HL-60 (cell line): ENCODE data around the gene ALX3.

Source experiments
- GABPA ChIP-seq: IDR thresholded peaks from 2 replicates; pipeline ENCODE4 v1.6.1; 2012; ENCODE audit warnings: low read depth
- POLR2AphosphoS5 ChIP-seq: IDR thresholded peaks from 2 replicates; pipeline ENCODE4 v1.6.1; 2012; ENCODE audit warnings: low read depth
- SPI1 ChIP-seq: IDR thresholded peaks from 2 replicates; pipeline ENCODE4 v1.6.1; 2012; ENCODE audit warnings: low read depth, mild to moderate bottlenecking, borderline replicate concordance
- TF ChIP-seq, protein P1 (sequence below): IDR thresholded peaks from one replicate; pipeline ENCODE4 v1.5.1; 2011; ENCODE audit warnings: low read length, control low read depth, inconsistent platforms; ENCODE audit not compliant: insufficient read depth

- TF ChIP-seq, protein P1, sequence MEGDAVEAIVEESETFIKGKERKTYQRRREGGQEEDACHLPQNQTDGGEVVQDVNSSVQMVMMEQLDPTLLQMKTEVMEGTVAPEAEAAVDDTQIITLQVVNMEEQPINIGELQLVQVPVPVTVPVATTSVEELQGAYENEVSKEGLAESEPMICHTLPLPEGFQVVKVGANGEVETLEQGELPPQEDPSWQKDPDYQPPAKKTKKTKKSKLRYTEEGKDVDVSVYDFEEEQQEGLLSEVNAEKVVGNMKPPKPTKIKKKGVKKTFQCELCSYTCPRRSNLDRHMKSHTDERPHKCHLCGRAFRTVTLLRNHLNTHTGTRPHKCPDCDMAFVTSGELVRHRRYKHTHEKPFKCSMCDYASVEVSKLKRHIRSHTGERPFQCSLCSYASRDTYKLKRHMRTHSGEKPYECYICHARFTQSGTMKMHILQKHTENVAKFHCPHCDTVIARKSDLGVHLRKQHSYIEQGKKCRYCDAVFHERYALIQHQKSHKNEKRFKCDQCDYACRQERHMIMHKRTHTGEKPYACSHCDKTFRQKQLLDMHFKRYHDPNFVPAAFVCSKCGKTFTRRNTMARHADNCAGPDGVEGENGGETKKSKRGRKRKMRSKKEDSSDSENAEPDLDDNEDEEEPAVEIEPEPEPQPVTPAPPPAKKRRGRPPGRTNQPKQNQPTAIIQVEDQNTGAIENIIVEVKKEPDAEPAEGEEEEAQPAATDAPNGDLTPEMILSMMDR: no peak
- TF ChIP-seq POLR2AphosphoS5 (no peak), SPI1 (no peak), GABPA (no peak)
Observed at GRCh38 chr1:110061341-110061740, 9.1 kb downstream of the ALX3 start.
